Activated CD4-positive, alpha-beta T cell treated with anti-CD3 and anti-CD28 coated beads, Interleukin-2, amount 10 ng/mL, durations not matched to agents 7 days and 5 days (primary cell): ENCODE data around the gene RPS16. TPM values are rescaled to one million over a fixed set of nuclear protein-coding genes. Genes with fewer than 3 reads are reported as not detected.
A peak's percentile ranks its signal among the peaks of the same experiment; 100 is the strongest.

ENCODE experiments used
- CTCF ChIA-PET: fragments of 350-600 bp; sonication (Branson Sonifier 250); formaldehyde crosslinking; loops from one replicate; lab custom pipeline; 2021; ENCODE audit warnings: antibody characterized with exemption; lab: Charles Lee
- POLR2A ChIA-PET: fragments of 350-600 bp; sonication (Branson Sonifier 250); formaldehyde crosslinking; loops from one replicate; lab custom pipeline; 2021; ENCODE audit warnings: antibody characterized with exemption; lab: Charles Lee
- DNase-seq: peaks from one replicate; pipeline ENCODE4 v3.0.0-alpha.2; 2020
- H3K27ac Mint-ChIP-seq: one replicate; pipeline ENCODE4 v1.8.0; 2021; ENCODE audit warnings: mild to moderate bottlenecking, moderate library complexity, mixed read lengths
- H3K27me3 Mint-ChIP-seq: one replicate; pipeline ENCODE4 v1.8.0; 2021; ENCODE audit warnings: mixed read lengths
- H3K36me3 Mint-ChIP-seq: one replicate; pipeline ENCODE4 v1.8.0; 2021; ENCODE audit warnings: low read depth, mixed read lengths
- H3K4me1 Mint-ChIP-seq: one replicate; pipeline ENCODE4 v1.8.0; 2021; ENCODE audit warnings: mixed read lengths
- H3K4me3 Mint-ChIP-seq: one replicate; pipeline ENCODE4 v1.8.0; 2021; ENCODE audit warnings: mild to moderate bottlenecking, moderate library complexity, mixed read lengths
- H3K9me3 Mint-ChIP-seq: one replicate; pipeline ENCODE4 v1.8.0; 2021; ENCODE audit warnings: mixed read lengths
- total RNA-seq, 2 experiments: library from RNA; stranded (reverse); gene quantifications; one replicate each; pipeline ENCODE4 v1.2.3, GENCODE V29; 2021

RPS16 gene
- total RNA-seq, 2 experiments from 2014 or later: 2,465 to 3,009 TPM

- H3K36me3 Mint-ChIP-seq: peaks cover 34% of the 10 kb centered on the region
- peaks cover 55% of the 10 kb centered on the region for H3K4me1 Mint-ChIP-seq
- H3K27me3 Mint-ChIP-seq: no peaks in the 10 kb centered on the region
- peak within 1 kb of the TSS; percentile 97 for H3K27ac Mint-ChIP-seq
- POLR2A ChIA-PET: interaction anchor here (0.6 to 2.1 kb wide), 2 partner anchors 10 to 17 kb away, joined by 5 to 8 read pairs; partner anchors contain the start of gene RPS16
- peak within 1 kb of the TSS; percentile 92 for H3K4me3 Mint-ChIP-seq
- CTCF ChIA-PET: interaction anchor here (0.7 to 2.3 kb wide), 5 partner anchors 9 to 47 kb away, joined by 3 to 10 read pairs (median 4); partner anchors contain the start of gene RPS16
- no peaks in the 10 kb centered on the region for H3K9me3 Mint-ChIP-seq
- DNase-seq: peak; percentile 99
Observed at GRCh38 chr19:39445196-39446111, 9.7 kb upstream of the RPS16 start, which contains the start of gene SUPT5H. Gene SUPT5H (plus strand): TSS chr19:39445582. CDS start chr19:39445891, 309 bp downstream.

- H3K9me3 Mint-ChIP-seq: no peaks in the 10 kb centered on the region
- H3K27ac Mint-ChIP-seq: peak overlapping the region; percentile 97
- peaks cover 56% of the 10 kb centered on the region for H3K4me1 Mint-ChIP-seq
- H3K27me3 Mint-ChIP-seq: no peaks in the 10 kb centered on the region
- POLR2A ChIA-PET: interaction anchor here (0.6 to 2.1 kb wide), 2 partner anchors 9 to 16 kb away, joined by 5 to 8 read pairs; partner anchors contain the start of gene RPS16
- CTCF ChIA-PET: interaction anchor here (0.7 to 2.3 kb wide), 5 partner anchors 9 to 47 kb away, joined by 3 to 10 read pairs (median 4); partner anchors contain the start of gene RPS16
- H3K36me3 Mint-ChIP-seq: peaks cover 34% of the 10 kb centered on the region
- H3K4me3 Mint-ChIP-seq: peak overlapping the region; percentile 92
- no peak for DNase-seq
Observed at GRCh38 chr19:39444598-39445195, 8.9 kb upstream of the RPS16 start.

- H3K4me3 Mint-ChIP-seq: no peak overlapping the region
- H3K27ac Mint-ChIP-seq: no peak overlapping the region
- POLR2A ChIA-PET: no interaction called here
- no peak for DNase-seq
- peaks cover 43% of the 10 kb centered on the region for H3K4me1 Mint-ChIP-seq
- peaks cover 19% of the 10 kb centered on the region for H3K36me3 Mint-ChIP-seq
- H3K27me3 Mint-ChIP-seq: peaks cover 3% of the 10 kb centered on the region
- no peaks in the 10 kb centered on the region for H3K9me3 Mint-ChIP-seq
- CTCF ChIA-PET: interaction anchor here (0.7 kb wide), 1 partner anchor 15 kb away, joined by 3 read pairs; no protein-coding TSS in a partner anchor
Observed at GRCh38 chr19:39438270-39438934, 2.7 kb upstream of the RPS16 start.

- DNase-seq: no peak
- peaks cover 3% of the 10 kb centered on the region for H3K27me3 Mint-ChIP-seq
- peaks cover 52% of the 10 kb centered on the region for H3K4me1 Mint-ChIP-seq
- H3K27ac Mint-ChIP-seq: peak overlapping the region; percentile 97
- H3K36me3 Mint-ChIP-seq: peaks cover 29% of the 10 kb centered on the region
- CTCF ChIA-PET: interaction anchor here (0.6 to 1.7 kb wide), 9 partner anchors 9 to 397 kb away, joined by 3 to 18 read pairs (median 3); partner anchors contain the start of genes DYRK1B, PLEKHG2, SUPT5H and TIMM50
- POLR2A ChIA-PET: interaction anchor here (0.6 to 1.4 kb wide), 13 partner anchors 8 to 689 kb away, joined by 3 to 10 read pairs (median 3); partner anchors contain the start of genes MED29, PAF1, PLEKHG2 and SAMD4B
- H3K4me3 Mint-ChIP-seq: peak overlapping the region; percentile 98
- no peaks in the 10 kb centered on the region for H3K9me3 Mint-ChIP-seq
Observed at GRCh38 chr19:39436350-39436716, 584 bp upstream of the RPS16 start.

GRCh38 chr19:39434123-39435076, 1.3 kb downstream of the RPS16 start:
- Mint-ChIP-seq H3K9me3 (no peaks in the 10 kb centered on the region), H3K4me3 (peak overlapping the region; percentile 98), H3K27me3 (peaks cover 3% of the 10 kb centered on the region), H3K4me1 (peaks cover 51% of the 10 kb centered on the region), H3K27ac (peak overlapping the region; percentile 97), H3K36me3 (peaks cover 31% of the 10 kb centered on the region)
- CTCF ChIA-PET: interaction anchor here (0.8 to 2.9 kb wide), 5 partner anchors 22 to 92 kb away, joined by 3 to 16 read pairs (median 5); partner anchors contain the start of genes PLEKHG2 and SAMD4B
- POLR2A ChIA-PET: interaction anchor here (1.4 kb wide), 1 partner anchor 105 kb away, joined by 4 read pairs; no protein-coding TSS in a partner anchor
- no peak for DNase-seq

- Mint-ChIP-seq H3K9me3 (no peaks in the 10 kb centered on the region), H3K27me3 (peaks cover 3% of the 10 kb centered on the region), H3K4me1 (peaks cover 51% of the 10 kb centered on the region), H3K27ac (no peak overlapping the region), H3K36me3 (peaks cover 31% of the 10 kb centered on the region), H3K4me3 (peak overlapping the region; percentile 98)
- no peak for DNase-seq
- POLR2A ChIA-PET: no interaction called here
- CTCF ChIA-PET: interaction anchor here (0.8 to 2.9 kb wide), 2 partner anchors 22 to 36 kb away, joined by 3 to 16 read pairs; no protein-coding TSS in a partner anchor
Observed at GRCh38 chr19:39433480-39434079, 2.2 kb downstream of the RPS16 start.

- H3K4me1 Mint-ChIP-seq: peaks cover 51% of the 10 kb centered on the region
- ChIA-PET POLR2A (no interaction called here), CTCF (interaction anchor here (1.6 to 2.9 kb wide), 2 partner anchors 21 to 35 kb away, joined by 6 to 16 read pairs; partner anchors contain the start of gene PLEKHG2)
- H3K9me3 Mint-ChIP-seq: no peaks in the 10 kb centered on the region
- peaks cover 31% of the 10 kb centered on the region for H3K36me3 Mint-ChIP-seq
- no peak for DNase-seq
- no peak overlapping the region for H3K27ac Mint-ChIP-seq
- H3K27me3 Mint-ChIP-seq: peaks cover 3% of the 10 kb centered on the region
- no peak overlapping the region for H3K4me3 Mint-ChIP-seq
Observed at GRCh38 chr19:39432677-39433025, 3.1 kb downstream of the RPS16 start.

- H3K36me3 Mint-ChIP-seq: peaks cover 31% of the 10 kb centered on the region
- peaks cover 41% of the 10 kb centered on the region for H3K4me1 Mint-ChIP-seq
- CTCF ChIA-PET: interaction anchor here (0.6 to 2.4 kb wide), 3 partner anchors 12 to 861 kb away, joined by 3 to 16 read pairs (median 4); no protein-coding TSS in a partner anchor
- no peaks in the 10 kb centered on the region for H3K9me3 Mint-ChIP-seq
- peak; percentile 56 for DNase-seq
- POLR2A ChIA-PET: no interaction called here
- H3K27me3 Mint-ChIP-seq: no peaks in the 10 kb centered on the region
- peak overlapping the region; percentile 80 for H3K27ac Mint-ChIP-seq
- H3K4me3 Mint-ChIP-seq: peak overlapping the region; percentile 34
Observed at GRCh38 chr19:39430675-39431593, 4.8 kb downstream of the RPS16 start.

GRCh38 chr19:39428283-39429112, 7.3 kb downstream of the RPS16 start:
- Mint-ChIP-seq H3K27me3 (no peaks in the 10 kb centered on the region), H3K36me3 (peaks cover 21% of the 10 kb centered on the region), H3K4me3 (no peak overlapping the region), H3K4me1 (peaks cover 23% of the 10 kb centered on the region), H3K27ac (no peak overlapping the region), H3K9me3 (no peaks in the 10 kb centered on the region)
- DNase-seq: no peak
- ChIA-PET CTCF (interaction anchor here (1.2 to 2.4 kb wide), 3 partner anchors 10 to 30 kb away, joined by 5 to 16 read pairs (median 7); partner anchors contain the start of gene PLEKHG2), POLR2A (interaction anchor here (0.6 to 0.9 kb wide), 3 partner anchors 7 to 41 kb away, joined by 3 to 5 read pairs (median 3); partner anchors contain the start of genes RPS16 and SUPT5H)
